HuH-7 (cell line): ENCODE data around the gene ABCD3.

Source experiments
- DNase-seq: peaks from one replicate; pipeline ENCODE4 v3.0.0; 2011; ENCODE audit warnings: low spot score

Gene ABCD3

DNA sequence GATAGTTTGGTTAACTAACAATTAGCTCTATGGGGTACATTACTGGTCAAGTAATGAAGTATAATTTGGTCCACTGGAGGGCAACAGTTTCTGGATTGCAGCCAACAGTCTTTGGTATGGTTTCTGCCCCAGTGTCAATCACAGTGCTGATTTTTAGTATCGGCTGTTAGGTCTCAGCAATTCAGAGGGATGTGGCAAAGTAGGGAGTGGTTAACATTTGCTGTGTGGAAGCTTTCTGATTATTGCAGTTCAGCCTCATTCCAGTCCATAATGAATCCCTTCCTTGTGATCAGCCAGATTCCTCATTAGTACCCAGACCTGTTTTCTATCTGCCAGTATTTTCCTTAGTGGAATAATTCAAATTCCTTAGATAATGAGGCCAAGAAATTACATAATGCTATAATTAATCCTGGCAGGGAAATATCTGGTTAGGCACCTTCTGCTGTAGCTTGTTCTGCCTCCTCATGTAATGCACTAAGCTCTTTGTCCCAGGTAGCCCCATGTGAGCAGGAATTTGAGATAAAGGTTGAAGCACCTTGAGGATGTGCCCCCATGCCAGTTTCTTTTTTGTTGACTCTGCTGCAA lies 109.3 kb downstream of the ABCD3 start:
- DNase-seq, result no peak

DNA sequence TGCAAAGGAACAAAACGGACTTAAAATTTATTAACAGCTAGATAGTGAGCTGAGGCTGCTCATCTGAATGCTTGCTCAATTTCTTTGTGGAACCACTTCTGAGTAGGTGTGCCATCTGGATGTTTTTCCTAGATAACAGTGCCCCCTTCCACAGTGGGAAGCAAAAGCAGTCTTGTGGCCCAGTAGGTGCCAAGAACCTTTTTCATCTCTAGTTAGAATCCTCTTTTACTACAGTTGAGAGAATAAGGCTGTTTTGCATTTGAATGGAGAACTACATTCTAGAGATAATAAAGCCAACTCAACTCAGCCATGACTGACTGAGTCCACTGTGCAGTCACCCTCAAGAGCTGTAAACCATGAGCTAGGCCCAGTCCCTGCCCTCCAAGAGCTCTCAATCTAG lies 110.1 kb downstream of the ABCD3 start:
- no peak for DNase-seq

DNA sequence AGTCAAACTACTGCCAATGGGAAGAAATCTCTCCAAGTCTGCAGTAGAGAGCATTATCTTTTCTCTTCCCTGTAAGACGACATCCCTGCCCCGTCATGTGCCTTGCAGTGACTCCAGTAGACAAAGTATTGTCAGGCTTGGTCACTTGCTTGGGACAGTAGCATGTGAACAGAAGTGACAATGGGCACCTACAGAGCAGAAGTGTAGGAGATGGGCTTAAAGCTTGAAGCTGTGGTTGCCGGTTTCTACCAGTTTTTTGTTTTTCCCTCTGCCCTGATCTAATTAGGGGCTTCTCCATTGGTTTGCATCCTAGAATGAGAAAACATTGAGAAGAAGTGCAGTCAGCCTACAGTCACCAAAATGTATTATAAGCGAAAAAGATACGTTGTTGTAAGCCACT lies 110.6 kb downstream of the ABCD3 start:
- no peak for DNase-seq

DNA sequence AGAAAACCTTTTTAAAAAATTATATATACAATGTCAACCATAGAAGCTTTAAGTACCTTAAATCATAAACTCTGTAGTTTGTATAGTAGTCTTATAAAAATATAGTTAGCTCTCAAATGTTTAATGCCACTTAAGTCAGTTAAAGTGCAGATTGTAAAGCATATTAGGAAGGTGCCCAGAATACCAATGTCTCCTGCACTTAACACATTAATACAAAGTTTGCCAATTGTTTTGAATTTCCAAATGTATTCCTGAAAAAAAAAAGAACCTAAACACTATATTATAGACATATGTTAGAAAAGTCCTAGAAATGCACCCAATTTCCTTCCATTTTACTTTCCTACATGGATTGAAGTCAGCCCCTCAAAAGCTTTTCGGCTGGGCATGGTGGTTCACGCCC lies 111.2 kb downstream of the ABCD3 start:
- DNase-seq, result no peak

DNA sequence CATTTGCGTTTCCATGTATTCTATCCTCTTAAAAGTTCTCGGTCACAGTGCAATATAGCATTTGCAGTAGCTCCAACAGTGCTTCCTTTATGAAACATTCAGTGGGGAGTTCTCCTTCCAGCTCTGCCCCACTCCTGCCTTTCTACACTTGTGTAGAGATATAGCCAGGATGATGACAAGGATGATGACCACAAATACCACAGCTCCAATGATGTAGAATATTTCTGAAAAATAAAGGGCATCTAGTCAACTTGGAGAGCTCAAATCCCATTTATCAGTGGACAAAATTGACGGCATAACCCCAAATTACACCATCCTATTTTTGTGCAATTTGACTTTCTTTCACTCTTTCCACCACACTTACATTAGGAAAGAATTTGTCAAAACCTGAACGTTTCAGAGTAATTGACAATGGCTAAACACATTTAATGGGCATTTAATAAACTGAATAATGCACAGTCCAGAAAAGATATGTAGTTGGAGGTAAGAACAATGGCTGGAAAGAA lies 112.2 kb downstream of the ABCD3 start:
- no peak for DNase-seq

DNA sequence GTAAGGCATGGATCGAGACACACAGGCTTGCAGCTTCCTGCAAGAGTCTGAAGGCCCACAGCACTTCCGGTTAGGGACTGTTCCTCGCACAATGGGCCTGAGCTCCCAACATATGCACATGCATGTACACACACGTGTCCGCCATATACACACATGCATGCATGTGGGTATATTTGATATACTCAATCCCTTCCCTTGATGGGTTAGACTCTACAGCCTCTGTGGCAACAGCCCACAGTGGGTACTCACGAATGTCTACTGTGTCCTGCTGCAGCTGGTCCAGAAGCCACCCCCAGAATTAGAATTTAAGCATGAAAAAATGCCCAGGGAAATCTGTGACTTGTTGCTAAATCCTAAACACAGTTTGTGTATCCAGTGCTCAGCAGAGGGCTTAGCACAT lies 113.5 kb downstream of the ABCD3 start:
- no peak for DNase-seq

DNA sequence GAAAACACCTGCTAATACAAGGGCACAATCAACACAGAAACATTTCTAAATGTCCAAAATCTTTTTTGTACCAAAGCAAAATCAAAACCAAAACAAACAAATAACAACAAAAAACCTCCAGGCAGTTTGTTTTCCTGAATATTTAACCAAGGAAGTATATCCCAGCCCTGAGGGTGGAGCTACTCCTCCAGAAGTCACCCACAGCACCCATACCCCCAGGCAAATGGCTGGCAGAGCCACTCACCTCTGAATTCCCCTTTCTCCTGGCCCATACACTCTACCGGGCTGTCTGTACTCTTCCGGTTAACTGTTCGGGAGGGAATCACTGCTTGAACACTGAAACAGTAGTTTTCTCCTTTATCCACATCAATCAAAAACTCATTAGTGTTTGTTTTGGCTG lies 113.9 kb downstream of the ABCD3 start:
- DNase-seq, result no peak

DNA sequence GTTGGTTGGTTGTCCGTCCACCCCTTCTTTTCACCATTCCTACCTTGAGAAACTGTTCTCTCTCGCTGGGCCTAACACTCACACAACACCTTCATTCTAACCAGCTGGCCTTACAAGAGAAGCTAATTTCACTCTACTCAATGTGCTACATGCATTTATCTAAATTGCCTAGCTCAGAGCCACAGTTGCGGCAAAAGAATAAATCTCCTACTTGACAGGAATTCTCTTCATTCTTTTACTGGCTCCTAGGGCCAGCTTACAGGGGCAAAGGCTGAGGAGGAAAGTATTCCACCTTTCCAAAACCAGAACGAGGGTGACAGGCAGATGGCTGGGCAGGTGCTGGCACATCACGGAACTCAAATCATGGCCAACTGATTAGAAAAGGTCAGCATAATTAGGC lies 116.9 kb downstream of the ABCD3 start:
- DNase-seq, result no peak

DNA sequence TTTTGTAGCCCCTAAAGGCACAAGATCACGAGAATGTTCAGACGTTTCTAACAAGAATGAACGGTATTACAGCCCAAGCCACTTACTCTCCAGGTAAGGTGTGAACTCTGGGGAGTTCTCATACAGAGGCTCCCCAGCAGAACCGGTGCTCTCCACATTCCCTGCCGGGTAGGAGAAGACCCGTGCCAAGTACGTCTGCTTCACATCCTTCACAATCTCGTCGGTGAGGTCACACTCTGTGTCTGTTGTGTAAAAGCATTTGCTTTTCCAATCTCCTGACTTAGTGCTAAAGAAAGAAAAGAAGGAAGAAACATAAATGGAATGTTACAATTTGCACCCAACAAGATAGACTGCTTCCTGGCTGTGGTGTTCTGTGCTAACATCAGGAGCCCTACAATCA lies 117.7 kb downstream of the ABCD3 start:
- DNase-seq, result no peak

DNA sequence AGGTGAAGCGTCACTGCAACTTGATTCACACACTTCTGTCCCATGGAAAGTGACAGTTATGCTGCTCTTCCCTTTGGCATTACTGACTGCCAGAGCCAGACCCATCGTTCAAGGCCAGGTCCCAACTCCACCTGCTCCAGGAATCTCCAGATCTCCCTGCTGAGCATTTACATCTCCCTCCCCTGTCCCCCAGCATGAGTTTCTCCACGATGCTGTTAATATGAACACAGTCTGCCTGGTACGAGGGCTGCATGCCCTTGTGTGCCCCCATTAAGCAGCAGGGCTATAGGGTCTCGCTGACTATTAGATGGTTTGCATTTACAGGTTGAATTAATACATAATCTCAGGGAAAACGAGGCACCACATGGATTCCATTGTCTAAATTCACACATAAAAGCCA lies 119.1 kb downstream of the ABCD3 start:
- DNase-seq, result no peak

DNA sequence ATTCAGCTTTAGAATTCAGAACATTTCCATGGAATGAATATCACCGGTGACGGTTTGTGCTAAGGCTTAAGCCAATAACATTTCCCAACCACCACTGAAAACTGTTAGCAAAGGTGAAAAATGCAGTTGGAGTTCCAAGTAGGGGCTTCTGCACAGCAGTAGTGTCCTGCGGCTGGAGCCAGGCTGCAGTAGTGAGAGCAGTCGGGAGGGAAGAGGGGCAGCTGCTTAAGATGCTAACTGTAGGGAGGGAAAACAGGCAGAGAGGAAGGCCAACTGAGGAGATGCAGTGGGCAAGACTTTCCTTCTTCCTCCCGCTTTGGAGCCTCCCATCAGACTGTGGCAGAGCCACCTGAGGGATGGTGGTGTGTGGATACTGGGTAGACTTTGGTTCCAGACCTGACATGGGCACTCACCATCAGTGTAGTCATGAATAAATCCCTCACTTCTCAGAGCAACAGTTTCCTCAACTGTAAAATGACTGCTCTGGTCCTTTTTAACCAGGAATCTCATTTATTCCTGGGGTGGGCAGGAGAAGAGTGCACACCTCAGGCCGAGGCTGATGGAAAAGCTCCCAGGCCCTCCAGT lies 120.1 kb downstream of the ABCD3 start:
- no peak for DNase-seq

DNA sequence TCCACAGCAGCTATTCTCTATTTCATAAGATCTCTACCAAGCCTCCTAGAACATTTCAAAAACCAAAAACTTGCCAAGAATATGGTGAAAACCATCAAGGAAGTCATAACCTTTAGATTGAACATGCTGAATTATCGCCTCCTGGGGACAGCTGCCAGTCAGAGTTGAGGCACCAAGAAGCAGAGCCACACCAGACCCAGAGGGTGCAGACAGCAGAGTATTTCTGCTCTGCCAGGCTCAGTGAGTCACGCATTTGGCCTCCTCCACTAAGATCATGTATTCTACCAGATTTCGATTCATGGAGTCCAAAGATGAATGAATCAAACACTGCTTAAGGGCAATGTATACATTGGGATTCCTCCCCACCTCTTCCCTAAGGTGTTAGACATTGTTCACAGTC lies 121.3 kb downstream of the ABCD3 start:
- no peak for DNase-seq

DNA sequence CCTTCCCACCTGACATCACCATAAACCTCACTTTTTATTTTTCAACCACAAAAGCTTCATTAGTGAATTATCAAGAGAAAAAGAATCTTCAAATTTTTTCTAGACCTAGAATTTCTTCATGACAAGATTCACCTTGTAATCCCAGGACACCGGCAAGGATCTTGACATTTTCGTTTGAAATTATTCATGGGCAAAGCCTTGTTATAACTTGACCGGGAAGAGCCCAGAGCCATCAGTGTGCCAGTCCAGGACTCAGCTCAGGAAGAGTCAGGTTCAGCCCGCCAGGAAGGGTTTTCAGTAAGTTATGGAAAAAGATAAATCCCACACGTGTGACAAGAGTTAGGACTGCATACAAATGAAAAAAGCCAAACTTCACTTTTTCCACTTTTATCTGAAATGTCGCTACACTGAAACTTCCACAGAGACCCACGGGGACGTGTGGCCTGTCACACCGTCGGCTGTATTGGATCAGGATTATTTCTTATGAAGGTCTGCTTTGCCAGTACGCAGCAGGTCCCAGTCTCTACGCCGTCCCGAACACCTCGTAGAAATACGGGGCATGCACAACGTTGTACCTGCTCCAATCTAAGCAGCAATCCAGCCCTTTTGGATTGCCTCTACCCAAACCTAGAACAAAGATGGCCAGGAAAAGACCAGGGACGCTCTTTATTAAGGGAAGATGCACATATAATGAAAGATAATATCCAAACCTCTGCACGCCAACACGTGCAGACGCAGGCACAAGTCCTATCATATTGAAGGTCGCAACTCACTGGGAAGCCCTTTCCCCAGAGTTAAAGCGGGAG lies 122.5 kb downstream of the ABCD3 start:
- DNase-seq, result no peak

DNA sequence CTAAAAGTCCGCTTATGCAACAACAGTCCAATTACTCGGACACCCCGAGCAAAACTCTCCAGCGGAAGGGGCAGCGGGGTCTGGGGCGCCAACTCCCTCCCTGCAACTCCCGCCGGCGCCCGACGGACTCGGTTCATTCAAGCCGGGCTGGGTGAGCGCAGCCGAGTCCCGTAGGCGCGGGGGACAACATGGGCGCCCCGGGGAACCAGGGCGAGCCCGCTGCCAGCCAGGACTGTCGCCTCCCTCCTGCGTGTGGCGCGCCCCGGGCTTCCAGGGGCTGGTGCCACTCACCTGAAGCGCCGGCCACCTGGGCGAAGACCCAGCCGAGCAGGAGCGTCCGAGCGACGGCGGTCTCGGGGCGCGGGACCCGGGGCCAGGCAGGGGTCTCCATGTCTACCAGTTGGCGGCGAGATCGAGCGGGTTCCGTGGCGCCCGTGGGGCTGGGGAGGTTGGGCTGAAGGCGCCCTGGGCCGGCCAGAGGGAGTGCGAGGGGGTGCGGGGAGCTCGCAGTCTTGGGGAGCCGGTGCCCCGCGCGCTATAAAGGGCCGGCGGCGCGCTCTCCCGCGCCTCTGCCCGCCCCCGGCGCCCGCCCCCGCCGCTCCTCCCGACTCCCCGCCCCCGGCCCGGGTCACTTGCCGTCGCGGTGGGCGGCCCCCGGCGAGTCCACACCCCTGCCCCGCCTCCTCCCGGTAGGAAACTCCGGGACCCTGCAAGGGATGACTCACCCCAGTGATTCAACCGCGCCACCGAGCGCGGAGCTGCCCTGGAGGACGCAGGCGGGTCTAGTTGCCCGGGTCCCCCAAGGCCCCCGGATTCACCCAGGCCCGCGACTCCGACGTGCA lies 123.3 kb downstream of the ABCD3 start, which contains the start of gene F3:
Gene F3 (minus strand): TSS at position 514 of the 842 bp plus-strand sequence. CDS start 123 bp downstream, at position 391.
- DNase-seq, result peak; percentile 89

DNA sequence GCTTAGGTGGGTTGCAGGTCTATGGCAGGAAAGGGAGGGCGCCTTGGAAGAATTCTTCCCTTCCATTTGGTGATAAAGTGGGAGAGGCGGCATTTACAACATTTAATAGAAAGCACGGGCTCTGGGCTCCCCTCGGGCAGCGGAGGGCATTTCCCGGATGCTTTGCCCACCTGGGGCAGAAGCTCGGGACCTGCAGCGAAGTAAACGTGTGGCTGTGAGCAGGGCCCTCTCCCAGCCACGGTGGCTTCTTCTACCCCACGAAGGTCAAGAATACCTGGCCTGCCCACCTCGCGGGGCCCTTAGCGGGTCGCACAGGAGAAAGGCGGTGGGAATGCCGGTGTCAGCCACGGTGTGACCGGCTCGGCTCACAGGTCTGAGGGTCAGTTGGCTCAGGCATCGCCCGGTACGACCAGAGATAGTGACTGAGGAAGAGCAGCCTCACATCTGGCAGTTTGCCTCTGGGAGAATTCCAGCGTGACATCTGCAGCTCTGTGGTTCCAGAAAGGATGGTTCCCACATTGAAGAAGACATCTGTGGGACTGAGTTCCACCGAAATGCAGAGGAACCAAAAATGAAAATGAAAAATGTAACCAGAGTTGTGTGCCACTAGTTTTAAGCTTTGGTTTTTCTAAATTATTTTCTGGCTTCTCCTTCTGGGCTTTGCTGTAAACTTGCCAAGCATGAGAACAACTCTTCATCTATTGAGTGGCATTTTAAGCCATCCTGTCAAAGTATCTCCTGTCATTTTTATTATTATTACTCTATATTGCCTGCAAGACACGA lies 124.1 kb downstream of the ABCD3 start:
- no peak for DNase-seq

DNA sequence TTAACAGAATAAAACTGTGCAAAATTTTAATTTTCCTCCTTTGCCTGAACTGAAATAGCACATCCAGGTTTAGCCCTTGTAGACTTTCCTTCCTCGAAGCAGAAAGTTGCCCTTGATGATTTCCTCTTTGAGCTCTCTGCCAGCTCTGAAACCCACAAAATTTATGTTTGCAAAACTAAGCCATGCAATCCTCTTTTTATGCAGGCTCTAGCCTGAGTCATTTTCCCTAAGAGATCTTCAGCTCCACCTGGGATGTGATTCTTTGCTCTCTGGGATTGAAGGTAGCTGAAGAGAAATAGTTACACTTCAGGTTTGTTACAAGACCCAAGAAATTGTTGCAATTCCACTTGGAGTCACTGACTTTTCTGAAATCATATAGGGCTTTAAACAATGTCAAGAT lies 124.8 kb downstream of the ABCD3 start:
- DNase-seq, result no peak

DNA sequence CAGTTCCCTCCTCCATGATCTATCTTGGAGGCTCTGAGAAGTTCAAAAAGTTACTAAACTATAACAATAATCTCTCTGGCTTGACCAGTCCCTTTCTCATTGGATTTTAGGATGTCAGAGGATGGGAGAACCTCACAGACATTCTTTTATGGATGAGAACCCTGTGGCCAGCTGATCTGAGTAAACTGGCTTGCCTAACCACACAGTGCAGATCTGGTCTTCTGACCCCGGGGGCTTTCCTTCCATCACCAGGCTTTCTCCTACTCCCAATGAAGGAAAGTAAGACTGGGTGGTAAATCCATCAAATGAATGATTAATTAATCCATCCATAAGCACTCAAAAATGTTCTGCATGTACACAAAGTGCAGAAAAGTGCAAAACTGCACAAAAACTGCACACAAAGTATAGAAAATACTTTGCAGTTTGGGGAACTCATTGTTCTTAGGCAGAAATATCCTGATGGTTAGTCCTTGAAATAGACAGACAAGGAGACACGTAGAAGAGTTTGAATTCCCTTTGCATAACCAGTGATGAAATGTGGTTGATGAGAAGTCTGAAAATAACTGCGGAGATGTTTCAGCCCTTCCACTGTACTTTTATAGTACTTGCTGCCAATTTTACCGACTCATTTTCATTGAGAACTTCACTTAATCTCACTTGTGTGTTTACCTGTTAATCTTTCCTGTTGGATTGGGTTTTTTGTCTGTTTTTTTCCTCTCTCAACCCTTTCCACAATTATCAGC lies 125.9 kb downstream of the ABCD3 start:
- no peak for DNase-seq

DNA sequence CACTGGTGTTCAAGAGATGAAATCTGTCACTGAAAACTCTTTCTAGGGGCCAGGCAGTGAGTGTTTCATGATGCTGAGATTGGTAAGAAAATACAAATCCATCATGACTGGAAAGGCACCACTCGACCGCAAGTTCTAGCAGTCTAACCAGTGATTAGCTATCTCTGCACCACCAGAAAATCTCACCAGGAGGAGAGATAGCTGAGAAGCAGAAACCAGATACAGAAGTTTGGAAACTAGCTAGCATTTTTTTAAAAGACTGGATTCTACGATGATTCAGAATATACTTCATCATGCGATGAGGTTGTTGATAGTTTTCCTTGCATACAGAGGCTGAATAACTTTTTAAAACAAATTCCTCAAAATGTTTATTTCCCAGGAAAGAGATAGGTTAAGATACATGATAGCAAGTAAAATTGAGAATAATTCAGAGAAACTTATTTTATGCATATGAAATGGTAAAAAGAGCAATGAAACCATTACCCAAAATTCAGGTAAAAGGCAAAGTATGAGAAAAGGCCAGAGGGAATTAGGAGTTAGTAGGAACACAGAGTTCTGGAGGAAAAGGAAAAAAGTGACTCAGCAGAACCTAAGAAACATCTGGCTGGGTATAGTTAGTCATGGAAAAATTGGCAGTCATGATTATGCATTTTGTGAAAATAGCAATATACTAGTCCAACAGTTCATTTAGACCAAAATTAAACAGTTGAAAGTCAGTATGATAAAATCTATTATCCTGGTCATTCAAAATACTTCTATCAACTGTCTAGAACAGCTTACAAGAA lies 126.7 kb downstream of the ABCD3 start:
- no peak for DNase-seq

DNA sequence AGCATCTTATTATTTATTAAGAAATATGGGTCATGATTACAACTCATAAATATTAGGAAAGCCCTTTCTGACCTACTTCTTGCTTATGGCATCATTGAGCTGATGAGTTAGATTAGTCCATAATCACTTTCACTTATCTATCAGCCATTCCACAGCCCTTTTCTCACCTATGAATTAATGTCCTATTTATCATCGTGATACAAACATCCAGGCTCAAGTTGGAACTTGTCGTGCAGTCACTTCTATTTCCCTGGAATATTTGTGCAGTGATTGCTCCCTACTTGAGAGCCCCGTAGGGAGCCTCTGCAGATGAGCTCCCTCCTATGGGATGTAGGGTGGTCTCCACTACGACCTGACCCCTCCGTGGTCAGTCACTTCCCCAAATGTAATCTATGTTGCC lies 131.5 kb downstream of the ABCD3 start:
- DNase-seq, result no peak

DNA sequence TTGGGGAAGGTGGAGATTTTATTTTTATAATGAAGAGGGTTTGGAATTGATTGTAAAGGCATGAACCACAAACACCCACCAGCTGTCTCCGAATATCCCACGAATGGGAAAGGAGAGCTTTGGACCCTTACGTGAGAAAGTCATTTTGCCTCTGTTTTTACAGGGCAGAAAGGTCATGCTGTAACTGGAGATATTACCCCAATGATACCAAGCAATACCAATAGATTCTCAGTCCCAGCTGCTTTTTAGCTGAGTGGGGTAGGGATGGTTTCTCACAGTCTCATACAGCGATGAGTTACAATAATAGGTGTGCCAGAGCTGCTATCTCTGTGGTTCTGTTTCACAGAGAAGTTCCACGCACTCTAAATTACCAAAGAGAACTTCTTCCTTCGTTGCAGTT lies 132.2 kb downstream of the ABCD3 start:
- DNase-seq, result no peak
